HT1080 (cell line): ENCODE results near the gene GCK. TPM values are rescaled to one million over a fixed set of nuclear protein-coding genes. Genes with fewer than 3 reads are reported as not detected.
A peak's percentile ranks its signal among the peaks of the same experiment; 100 is the strongest.
"Not testable (repeated sequence)": the region's sequence is repeated elsewhere in the genome, so short reads cannot be mapped to it uniquely, and the experiment has no call there.

Experiments
- DNase-seq: peaks from one replicate; pipeline ENCODE4 v3.0.0-alpha.2; 2015; ENCODE audit warnings: low read depth
- total RNA-seq: library from RNA; depleted of rRNA; stranded (reverse); fragments of >200 nt; shearing (Covaris generic); gene quantifications from 2 replicates; pipeline ENCODE4 v1.2.3, GENCODE V29; 2014

The GCK gene
- total RNA-seq, 1 experiment from 2014 or later: not detected

DNA sequence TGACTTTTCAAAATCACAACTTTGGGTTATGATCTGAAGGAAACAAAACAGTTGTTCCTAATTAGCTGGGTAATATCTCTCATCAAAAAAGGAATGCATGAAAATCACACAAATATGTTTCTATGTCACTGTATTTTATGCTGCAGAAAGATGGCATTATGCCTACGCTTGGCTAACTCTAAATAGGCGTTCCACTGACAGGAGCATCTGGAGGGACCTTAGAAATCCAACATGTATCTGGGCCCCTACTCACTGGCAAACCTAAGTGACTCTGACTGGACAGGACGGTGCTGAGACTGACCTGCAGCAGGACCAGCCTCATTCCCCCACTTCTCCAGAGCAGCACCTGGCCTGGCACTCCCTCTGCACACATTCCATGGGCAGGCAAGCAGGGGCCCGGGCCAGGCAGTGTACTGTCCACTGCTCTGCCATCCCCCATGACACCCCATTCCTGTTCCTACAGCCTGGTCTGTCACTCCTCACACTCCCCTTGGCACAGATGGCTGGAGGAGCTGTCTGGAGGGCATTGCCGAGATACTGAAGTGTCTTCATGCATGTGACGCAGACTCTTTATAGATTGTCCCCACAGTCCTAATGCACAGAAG, 45.5 kb downstream of the GCK start:
- DNase-seq: no peak

DNA sequence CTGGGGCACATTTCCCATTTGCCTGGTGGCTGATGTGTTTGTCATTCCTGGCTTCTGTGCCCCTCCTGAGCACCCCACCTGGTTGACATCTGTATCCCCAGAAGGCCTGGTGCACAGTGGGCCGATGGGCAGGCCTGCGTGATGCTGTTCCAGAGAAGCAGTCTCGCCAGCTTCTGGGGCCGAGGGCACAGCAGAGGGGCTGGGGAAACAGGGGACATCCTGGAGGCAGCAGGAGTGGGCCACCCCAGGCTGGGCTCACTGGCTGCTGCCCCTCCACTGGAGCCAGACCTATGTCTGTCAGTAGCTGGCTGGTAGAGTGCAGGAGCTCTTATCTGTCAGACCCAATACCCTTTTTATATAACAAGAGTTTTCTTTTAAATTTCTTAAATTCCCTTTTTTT, 47.2 kb downstream of the GCK start:
- no peak for DNase-seq

- no peak for DNase-seq
Observed at GRCh38 chr7:44141221-44141850, 47.9 kb downstream of the GCK start, which contains the start of gene MYL7. MYL7 (minus strand) TSS chr7:44141332; CDS start chr7:44141305, 27 bp downstream.

DNA sequence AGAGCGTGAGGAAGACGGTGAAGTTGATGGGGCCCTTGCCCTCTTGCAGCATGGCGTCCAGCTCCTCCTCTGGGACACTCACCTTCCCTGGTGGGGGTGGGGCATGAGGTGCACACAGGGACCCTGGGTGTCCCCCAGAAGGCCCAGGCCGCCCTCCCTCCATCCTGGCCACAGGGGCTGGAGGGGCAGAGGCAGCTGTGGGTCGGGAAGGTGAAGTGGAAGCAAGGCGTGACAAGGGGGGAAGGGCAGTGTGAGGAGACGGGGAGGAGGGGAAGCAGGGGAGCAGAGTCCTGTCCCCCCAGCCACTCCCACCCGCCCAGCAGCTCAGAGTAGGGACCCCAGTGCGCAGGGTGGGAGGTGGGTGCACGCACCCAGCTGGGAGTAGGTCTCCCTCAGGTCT, 48.9 kb downstream of the GCK start:
- no peak for DNase-seq

DNA sequence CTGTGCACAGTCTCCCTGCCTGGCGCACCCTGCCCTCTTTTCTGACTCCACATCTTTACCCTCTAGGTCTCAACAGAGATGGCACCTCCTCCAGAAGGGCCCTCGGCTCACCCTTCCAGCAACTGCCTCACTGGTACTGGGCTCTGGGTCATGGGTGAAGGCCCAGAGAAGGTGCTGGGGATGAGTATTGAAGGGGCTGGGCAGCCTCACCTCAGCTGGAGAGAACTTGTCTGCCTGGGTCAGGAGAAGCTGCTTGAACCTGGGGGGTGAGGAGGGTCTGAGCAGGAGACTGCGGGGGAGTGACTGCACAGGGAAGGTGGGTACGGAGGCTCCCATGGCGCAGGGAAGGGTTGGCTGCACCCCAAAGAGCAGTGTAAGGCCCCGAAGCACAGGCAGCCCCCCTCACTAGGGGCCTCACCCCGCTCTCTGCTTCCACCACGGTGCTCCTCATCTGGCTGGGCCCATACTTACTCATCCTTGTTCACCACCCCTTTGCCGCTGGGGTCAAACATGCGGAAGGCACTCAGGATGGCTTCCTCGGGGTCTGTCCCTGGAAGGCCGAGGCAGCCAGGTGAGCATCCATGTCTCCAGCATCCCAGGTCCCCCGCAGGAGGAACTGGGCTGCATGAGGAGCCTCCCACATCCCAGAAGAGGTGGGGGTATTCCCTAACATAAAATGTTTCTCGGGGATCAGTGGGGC, 49.8 kb downstream of the GCK start:
- DNase-seq: no peak

DNA sequence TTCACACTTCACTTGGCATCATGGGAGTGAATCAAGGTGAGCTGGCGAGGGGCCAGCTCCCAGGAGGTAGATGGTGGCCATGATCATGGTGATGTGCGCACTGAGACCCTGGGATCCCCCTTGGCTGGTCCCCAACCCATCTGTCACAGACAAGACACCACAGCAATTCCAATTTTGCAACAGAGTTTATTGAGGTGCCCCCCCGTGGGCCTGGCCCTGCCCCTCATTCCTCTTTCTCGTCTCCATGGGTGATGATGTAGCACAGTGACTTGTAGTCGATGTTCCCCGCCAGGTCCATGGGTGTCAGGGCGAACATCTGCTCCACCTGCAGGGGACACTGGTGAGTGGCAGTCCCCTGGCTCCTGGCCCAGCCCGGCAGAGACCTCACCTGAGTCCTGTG, 50.5 kb downstream of the GCK start:
- no peak for DNase-seq

DNA sequence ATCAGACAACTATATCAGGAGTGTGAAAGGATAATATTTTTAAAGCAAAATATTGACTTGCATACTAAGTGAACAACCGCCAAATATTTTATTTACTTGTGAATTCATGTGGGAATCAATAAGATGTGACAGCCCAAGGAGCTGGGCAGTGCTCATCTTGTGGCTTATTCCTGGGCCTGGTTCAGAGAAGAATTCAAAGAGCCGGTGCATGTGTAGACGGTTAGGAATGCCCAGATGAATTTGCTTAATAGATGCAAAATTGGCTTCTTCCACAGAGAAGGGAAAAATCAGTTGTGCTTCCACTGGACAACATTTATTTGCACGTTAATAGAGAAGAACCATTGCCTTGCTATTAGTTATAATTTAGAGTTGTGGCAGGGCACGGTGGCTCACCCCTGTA, 52.5 kb downstream of the GCK start:
- DNase-seq: no peak

GRCh38 chr7:44134943-44135628, 54.2 kb downstream of the GCK start:
- DNase-seq: peak; percentile 40

GRCh38 chr7:44133295-44133694, 55.9 kb downstream of the GCK start:
- DNase-seq: no peak

DNA sequence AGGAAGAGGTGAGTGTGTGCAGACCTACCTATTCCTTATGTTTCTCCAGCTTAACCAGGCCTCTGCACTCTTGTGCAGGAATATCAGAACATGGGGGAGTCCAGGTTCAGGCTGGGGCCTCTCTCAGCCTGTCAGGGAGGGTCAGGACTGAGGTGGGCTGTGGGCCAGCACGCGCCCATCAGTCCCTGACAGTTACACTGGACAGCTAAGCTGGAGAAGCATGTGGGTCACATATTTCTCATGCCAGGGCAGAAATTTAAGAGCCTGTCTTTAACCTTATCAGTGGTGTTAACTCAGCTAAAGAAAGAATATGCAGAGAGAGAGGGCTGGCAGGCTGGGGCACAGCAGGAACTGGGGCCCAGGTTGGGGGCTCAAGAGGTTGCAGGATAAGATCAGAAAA, 57.2 kb downstream of the GCK start:
- no peak for DNase-seq

GRCh38 chr7:44131173-44132029, 57.8 kb downstream of the GCK start:
- DNase-seq: peak; percentile 29

GRCh38 chr7:44128721-44129582, 60.3 kb downstream of the GCK start:
- DNase-seq: no peak

DNA sequence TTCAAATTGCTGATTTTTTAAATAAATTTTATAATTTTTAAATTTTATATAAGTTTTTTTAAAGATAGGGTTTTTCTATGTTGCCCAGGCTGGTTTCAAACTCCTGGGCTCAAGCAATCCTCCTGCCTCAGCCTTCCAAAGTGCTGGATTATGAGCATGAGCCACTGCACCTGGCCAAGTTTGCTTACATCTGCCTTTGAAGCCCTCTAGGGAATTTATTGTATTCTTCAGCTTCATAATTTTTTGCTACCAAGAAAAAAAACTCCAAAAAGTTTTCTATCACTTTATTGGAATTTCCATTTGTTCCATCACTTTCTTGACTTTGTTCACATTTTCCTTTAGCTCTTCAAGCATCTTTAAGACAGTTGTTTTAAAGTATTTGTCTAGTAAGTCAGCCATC, 62.1 kb downstream of the GCK start:
- DNase-seq: no peak

GRCh38 chr7:44126574-44126973, 62.7 kb downstream of the GCK start:
- not testable (repeated sequence) for DNase-seq

GRCh38 chr7:44124822-44125202, 64.4 kb downstream of the GCK start:
- no peak for DNase-seq

- peak; percentile 95 for DNase-seq
Observed at GRCh38 chr7:44123190-44124003, 65.8 kb downstream of the GCK start, which contains the start of gene POLD2. POLD2 (minus strand) TSS chr7:44123548; CDS start chr7:44122053, 1,495 bp downstream.

DNA sequence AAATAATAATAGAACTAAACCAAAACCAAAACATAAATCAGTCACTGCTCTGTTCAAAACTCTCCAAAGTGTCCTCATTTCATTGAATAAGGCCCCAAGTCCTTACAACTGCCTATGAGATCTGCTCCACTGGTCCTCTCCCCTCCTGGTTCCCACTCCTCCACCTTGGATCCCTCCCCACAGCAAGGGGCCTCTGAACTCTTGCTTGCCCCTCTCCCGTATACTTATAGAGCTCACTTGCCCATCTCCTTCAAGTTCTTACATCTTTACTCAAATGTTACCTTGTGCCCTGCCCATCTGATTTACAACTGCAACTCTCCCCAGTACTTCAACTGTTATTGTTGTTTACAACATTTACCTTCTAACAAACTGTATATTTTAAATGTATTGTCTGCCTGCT, 66.7 kb downstream of the GCK start:
- no peak for DNase-seq

GRCh38 chr7:44121761-44122420, 67.3 kb downstream of the GCK start:
- DNase-seq: no peak

GRCh38 chr7:44120395-44120794, 68.8 kb downstream of the GCK start:
- DNase-seq: no peak
